HS-27A (cell line): ENCODE data around the gene PPP6R3.
A peak's percentile ranks its signal among the peaks of the same experiment; 100 is the strongest.
"Not testable (repeated sequence)": the region's sequence is repeated elsewhere in the genome, so short reads cannot be mapped to it uniquely, and the experiment has no call there.

Experiments
- DNase-seq: peaks from one replicate; pipeline ENCODE4 v3.0.0-alpha.2; 2012; ENCODE audit warnings: low read depth, missing footprints

Gene PPP6R3

DNA sequence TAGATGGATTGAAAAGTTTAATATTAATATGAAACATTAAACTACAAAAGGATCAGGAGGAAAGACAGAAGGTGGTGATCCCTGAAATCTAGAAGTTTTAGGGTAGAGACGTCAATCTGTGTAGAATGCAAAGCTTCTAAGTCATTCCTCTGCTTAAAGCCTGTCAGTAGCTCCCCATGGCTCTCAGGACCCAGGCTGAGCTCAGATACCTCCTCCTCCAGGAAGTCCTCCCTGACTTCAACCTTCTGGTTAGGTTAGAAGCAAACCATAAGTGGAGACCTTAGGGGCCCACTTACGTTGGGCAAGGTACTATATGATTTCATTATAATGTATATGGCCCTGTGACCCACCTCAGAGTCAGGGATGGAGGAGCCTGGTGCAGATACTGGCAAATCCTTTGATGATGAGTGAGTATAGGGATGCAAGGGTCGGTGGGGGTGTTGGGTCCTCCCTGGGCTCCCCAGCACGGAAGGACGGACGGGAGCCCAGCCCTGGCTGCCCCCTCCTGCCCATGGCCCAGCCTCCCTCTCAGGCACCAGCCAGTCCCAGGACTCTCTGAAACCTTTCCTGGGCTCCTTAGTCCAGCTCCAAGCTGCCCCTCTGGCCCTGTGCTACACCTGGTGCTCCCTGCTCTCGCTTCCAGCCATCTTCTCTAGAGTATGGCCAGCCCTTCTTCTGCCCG, 3.2 kb upstream of the PPP6R3 start:
- DNase-seq, result no peak

DNA sequence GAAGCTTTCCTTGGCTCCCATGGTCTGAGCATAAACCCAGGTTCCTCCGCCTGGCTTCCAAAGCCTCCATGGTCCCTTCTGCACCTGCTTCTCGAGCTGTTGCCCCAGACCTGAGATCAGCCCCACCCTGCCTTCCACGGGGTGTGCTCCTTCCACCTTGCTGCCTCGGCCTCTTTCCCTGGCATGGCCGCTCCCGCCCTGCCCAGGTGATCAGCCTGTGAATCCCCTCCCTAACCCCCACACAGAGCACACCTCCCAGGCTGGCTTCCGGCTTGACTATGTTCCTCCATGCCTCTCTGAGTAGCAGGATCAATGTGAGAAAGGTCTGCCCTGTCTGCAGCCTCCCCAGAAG, 2.7 kb upstream of the PPP6R3 start:
- DNase-seq, result no peak

DNA sequence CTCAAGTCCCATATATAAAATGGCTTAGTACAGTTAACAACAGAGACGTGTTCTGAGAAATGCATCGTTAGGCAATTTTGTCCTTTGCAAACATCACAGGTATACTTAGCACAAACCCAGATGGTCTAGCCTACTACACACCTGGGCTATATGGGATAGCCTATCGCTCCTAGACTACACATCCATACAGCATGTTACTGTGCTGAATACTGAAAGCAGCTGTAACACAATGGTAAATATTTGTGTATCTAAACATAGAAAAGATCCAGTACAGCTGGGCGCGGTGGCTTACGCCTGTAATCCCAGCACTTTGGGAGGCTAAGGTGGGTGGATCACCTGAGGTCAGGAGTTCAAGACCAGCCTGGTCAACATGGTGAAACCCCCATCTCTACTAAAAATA, 2.2 kb upstream of the PPP6R3 start:
- DNase-seq, result not testable (repeated sequence)

GRCh38 chr11:68459886-68460740, 439 bp upstream of the PPP6R3 start:
- DNase-seq, result peak; percentile 97

GRCh38 chr11:68461575-68461917, 994 bp downstream of the PPP6R3 start:
- DNase-seq, result no peak

DNA sequence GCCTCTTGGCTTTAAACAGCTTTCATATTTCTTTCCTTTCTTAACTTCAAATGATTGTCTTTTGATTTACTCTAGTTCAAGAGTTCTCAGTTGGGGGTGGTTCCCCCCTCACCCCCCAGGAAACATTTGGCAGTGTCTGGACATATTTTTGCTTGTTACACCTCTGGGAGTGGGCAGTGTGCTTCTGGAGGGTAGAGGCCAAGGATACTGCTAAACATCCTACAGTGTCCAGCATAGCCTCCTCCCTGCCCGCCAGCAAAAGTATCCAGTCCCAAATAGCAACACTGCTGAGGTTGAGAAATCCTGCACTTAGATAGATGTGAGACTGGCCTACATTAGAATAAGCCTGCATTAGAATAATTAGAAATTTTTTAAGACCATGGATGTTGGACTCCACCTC, 3.2 kb downstream of the PPP6R3 start:
- DNase-seq, result no peak

- no peak for DNase-seq
These were observed 6.8 kb downstream of the PPP6R3 start for GRCh38 chr11:68467201-68467834.

DNA sequence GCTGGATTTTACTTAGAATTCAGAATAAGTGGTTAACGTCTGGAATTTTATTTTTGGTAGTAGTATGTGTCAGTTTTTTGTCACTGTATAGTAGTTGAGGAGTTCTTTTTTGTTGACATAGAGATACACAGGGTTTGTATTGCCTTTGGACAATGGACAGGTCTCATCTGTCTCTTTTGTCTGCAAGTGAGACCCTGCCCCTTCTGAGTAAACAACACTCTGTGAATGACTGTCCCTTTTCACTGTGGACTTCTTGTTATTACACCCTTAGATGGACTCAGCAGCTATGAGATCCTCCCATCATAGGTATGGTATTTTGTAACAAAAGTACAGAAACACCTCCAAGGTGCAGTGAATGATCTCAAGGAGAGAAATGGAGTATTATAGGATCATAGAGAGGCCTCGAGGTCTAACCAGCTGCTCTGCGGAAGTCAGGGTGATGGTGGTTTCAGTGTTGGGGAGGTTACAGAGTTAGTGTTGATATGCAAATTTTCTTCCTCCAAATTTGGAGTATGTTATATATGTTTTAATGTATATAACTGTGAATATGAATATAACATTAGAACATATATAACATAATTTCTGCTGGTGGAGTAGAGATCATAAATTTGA, 7.8 kb downstream of the PPP6R3 start:
- DNase-seq, result no peak

GRCh38 chr11:68469122-68469521, 8.6 kb downstream of the PPP6R3 start:
- no peak for DNase-seq

- DNase-seq, result no peak
These were observed 9.1 kb downstream of the PPP6R3 start for GRCh38 chr11:68469642-68470041.

DNA sequence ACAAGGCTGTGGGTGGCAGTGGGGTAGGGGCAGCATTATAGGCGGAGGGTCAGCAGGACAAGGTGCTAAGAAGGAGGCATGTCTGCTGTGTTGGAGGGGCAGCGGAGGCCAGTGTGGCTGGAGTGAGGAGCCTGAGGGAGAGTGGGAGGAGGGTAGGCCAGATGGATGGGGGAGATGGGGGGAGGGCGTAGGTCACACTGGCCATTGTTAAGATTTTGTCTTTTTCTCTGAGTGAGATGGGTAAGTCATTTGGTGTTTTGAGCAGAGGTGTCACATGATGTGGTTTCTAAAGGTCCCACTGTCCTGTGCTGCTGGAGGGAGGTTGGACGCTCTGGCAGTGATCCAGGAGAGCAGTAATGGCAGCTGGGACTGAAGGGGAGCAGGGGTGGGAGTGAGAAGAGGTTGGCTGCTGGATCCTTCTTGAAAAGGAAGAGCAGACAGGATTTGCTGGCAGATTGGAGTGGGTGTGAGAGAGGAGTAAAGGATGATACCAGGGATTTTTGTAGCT, 9.8 kb downstream of the PPP6R3 start:
- DNase-seq, result no peak

DNA sequence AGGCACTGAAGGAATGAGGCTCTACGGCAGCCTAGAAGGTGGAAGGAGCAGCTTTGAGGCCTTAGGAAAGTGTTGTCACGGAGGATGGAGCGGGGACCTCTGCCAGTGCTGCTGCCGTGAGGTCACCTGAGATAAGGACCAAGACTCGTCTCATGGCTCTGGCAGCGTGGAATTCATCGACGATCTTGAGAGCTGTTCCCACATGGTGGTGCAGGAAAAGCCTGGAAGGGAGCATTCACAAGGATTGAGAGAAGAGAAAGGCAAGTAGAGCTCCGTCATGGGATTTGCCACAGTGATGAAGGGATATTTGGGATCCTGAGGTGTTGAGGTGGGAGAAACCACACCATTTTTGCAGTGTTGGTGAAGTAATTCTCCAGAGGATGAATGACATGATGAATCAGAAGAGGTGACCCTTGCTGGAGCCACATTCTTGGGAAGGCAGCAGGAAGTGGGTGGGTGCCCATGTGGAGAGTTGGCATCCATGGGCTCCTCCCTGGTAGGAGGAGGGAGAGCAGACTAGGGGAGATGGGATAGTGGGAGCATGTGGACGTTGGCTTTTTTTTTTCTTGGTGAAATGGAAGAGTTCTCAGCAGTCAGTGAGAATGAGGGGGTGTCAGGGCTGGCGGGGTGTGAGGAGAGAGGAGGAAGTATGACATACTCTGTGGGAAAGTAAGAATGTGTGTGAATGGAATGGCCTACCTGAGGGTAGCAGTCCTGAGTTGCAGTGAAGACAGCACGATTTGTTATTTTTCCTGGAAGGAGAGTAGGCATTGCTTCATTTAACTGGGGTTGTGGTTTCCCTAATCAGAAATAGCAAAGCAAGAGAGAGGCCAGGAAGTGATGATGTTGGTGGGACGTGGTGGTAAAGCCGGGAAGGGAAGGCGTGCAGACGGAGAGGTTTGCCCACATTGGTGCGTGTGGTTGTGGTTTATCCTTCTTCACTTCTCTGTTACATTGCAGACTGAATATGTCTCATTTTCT, 11.1 kb downstream of the PPP6R3 start:
- peak; percentile 46 for DNase-seq

DNA sequence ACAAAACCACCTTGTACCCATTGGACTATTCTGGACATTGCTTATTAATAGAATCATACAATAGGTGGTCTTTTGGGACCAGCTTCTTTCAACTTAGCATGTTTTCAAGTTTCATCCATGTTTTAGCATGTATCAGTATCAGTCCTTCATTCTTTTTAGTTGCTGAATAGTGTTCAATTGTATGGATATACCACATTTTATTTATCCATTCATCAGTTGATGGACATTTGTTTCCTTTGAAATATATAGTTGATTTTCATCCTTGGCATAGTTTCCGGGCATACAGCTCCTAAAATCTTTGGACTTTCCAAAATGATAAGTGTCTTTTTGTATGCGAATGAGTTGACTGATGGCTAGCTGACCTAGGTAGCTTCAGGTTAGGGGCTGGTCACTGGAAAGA, 12.2 kb downstream of the PPP6R3 start:
- no peak for DNase-seq

DNA sequence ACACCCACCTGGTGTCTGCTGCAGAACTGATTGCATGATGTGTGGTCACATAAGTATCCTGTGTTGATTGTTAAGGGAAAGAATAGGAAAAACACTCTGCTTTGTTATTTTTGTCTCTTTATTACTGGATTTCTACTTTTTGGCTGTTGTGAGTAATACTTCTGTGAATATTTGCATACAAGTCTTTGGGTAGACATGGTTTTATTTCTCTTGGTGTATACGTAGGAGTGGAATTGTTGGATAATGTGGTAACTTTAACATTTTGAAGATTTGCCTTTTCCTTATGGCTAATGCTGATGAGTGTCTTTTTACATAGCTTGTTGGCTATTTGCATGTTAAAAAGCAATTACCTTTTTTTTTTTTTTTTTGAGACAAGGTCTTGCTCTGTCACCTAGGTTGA, 13.1 kb downstream of the PPP6R3 start:
- DNase-seq, result no peak

DNA sequence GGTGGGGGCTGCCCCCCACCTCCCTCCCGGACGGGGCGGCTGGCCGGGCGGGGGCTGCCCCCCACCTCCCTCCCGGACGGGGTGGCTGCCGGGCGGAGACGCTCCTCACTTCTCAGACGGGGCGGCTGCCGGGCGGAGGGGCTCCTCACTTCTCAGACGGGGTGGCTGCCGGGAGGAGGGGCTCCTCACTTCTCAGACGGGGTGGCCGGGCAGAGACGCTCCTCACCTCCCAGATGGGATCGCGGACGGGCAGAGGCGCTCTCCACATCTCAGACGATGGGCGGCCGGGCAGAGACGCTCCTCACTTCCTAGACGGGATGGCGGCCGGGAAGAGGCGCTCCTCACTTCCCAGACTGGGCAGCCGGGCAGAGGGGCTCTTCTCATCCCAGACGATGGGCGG, 15.1 kb downstream of the PPP6R3 start:
- not testable (repeated sequence) for DNase-seq

GRCh38 chr11:68479390-68479789, 18.8 kb downstream of the PPP6R3 start:
- no peak for DNase-seq

DNA sequence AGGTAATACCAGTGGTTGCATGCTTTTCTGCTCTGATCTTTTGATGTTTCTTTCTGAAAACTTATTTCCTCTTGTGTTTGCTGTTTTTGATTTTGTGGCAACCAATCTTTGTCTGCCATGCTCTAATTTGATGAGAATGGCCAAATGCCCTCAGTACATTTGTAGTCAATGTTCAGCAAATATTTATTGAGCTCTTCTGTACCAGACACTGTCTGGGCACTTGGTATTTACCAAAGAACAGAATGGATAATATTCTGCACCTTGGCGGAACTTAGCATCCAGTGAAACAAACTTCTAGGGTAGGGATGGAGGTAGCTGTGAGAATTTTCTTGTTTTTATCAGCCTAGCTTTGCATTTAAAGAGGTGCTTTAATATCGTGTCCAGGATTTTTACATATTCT, 19.6 kb downstream of the PPP6R3 start:
- DNase-seq, result no peak

GRCh38 chr11:68480852-68481510, 20.4 kb downstream of the PPP6R3 start:
- DNase-seq, result no peak

- DNase-seq, result no peak
These were observed 21.2 kb downstream of the PPP6R3 start for GRCh38 chr11:68481579-68482240.

GRCh38 chr11:68488623-68489022, 28.1 kb downstream of the PPP6R3 start:
- DNase-seq, result no peak
